Nephron (organoid): Measurements from ENCODE around the gene DDR2.
"Not testable (repeated sequence)": the region's sequence is repeated elsewhere in the genome, so short reads cannot be mapped to it uniquely, and the experiment has no call there.

Source experiments
- H3K27ac Mint-ChIP-seq, 3 experiments: 2 replicates each; pipeline ENCODE4 v1.8.0; 2020; ENCODE audit warnings: mixed read lengths in 3 of 3, mild to moderate bottlenecking in 2 of 3, moderate library complexity in 1 of 3
- H3K27me3 Mint-ChIP-seq: 2 replicates; pipeline ENCODE4 v1.8.0; 2021; ENCODE audit warnings: low read depth, mild to moderate bottlenecking, moderate library complexity, mixed read lengths
- H3K36me3 Mint-ChIP-seq: 2 replicates; pipeline ENCODE4 v1.8.0; 2020; ENCODE audit warnings: low read depth, mixed read lengths
- H3K4me1 Mint-ChIP-seq: 2 replicates; pipeline ENCODE4 v1.8.0; 2020; ENCODE audit warnings: mixed read lengths
- H3K4me3 Mint-ChIP-seq, 3 experiments: 2 replicates each; pipeline ENCODE4 v1.8.0; 2020; ENCODE audit warnings: mild to moderate bottlenecking in 3 of 3, mixed read lengths in 3 of 3, moderate library complexity in 2 of 3
- H3K9me3 Mint-ChIP-seq: 2 replicates; pipeline ENCODE4 v1.8.0; 2020; ENCODE audit warnings: mixed read lengths
- TF ChIP-seq, protein P1 (sequence below), 3 experiments: fragments of 200-600 bp; sonication (generic); IDR thresholded peaks; one replicate each; pipeline ENCODE4 v1.5.0; 2021; ENCODE audit warnings: antibody characterized with exemption in 3 of 3; ENCODE audit not compliant: unreplicated experiment in 3 of 3

DDR2 gene

DNA sequence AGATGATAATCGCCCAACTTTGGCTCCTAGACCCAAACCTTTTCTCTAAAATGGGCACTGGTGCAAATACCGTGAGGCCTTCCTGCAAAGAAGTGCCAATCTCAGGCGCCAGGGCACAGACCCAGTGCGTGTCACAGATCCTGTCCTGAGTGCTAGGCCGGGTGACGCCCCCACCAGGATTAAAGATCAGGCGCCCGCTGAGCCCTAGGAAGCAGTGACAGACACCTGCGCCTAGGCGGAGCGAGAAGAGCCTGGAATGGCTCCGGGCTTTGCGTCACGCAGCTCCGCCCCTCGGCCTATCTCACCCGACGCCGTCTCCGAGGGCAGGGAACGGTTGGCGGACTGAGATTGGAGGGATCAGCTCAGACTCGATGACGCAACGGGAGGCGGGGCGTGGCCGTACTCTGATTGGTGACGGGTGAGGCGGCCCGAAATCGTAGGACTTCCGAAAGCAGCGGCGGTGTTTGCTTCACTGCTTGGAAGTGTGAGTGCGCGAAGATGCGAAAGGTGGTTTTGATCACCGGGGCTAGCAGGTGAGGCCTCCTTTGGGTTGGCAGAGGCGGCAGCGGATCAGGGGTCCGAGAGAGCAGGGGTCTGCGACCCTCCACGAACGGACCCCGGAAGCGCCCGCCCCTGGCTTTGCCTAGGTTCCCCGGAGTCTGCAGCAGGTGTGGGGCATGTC lies 158.2 kb downstream of the DDR2 start, which contains the start of gene HSD17B7:
HSD17B7 (plus strand) TSS at position 400 of the 682 bp plus-strand sequence; CDS start at position 499, 99 bp downstream.
- H3K9me3 Mint-ChIP-seq, H3K36me3 Mint-ChIP-seq, H3K27me3 Mint-ChIP-seq: not testable (repeated sequence)
- peak within 1 kb of the TSS; percentile 91 to 95 (median 94) for H3K4me3 Mint-ChIP-seq
- H3K4me1 Mint-ChIP-seq: peaks cover 11% of the 10 kb centered on the region
- peak within 1 kb of the TSS; percentile 54 to 97 (median 95) for H3K27ac Mint-ChIP-seq

- H3K36me3 Mint-ChIP-seq, H3K27me3 Mint-ChIP-seq, H3K9me3 Mint-ChIP-seq: not testable (repeated sequence)
- Mint-ChIP-seq H3K27ac (peak overlapping the region; percentile 54 to 95 (median 92)), H3K4me3 (peak overlapping the region; percentile 91 to 95 (median 94)), H3K4me1 (peaks cover 11% of the 10 kb centered on the region)
These were observed 158.7 kb downstream of the DDR2 start for GRCh38 chr1:162790985-162791357.

GRCh38 chr1:162794284-162794683 lies 162.0 kb downstream of the DDR2 start:
- Mint-ChIP-seq H3K36me3 (peaks cover 21% of the 10 kb centered on the region), H3K4me1 (peaks cover 11% of the 10 kb centered on the region), H3K27ac (peak overlapping the region in 2 of 3 experiments; percentile 51 to 83), H3K4me3 (peak overlapping the region in 1 of 3 experiments; percentile 72)
- H3K27me3 Mint-ChIP-seq, H3K9me3 Mint-ChIP-seq: not testable (repeated sequence)

DNA sequence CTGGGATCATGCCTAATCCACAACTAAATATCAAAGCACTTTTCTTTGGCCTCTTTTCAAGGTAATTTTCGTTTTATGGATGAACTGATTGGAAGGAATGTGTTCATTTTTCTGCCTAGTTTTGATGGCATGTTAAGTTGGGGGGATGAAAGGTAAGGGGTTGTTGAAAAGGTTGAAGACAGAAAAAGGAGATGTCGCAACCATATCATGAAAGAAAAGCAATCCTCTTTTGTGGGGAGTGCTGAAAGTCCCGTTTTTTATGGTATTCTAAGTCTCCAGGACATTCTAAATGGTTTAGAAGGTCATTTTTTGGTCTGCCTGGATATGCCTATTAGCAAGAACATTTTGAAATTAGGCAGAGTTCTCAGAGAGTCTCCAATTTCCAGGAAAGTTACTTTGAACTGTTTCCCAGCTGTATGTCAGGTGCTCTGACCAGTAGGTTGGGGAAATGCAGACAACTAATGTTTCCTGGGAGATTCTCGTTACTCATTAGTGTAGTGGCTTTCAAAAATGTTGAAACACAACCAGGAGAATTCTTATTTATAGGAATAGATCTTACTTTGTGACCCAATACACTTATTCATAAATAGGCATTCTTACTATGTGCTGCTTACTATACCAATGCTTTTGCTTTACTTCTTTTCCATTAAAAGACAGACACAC lies 164.5 kb downstream of the DDR2 start:
- H3K27me3 Mint-ChIP-seq, H3K9me3 Mint-ChIP-seq, H3K4me3 Mint-ChIP-seq: not testable (repeated sequence)
- H3K36me3 Mint-ChIP-seq: peaks cover 39% of the 10 kb centered on the region
- peaks cover 11% of the 10 kb centered on the region for H3K4me1 Mint-ChIP-seq
- H3K27ac Mint-ChIP-seq: peak overlapping the region; percentile 8 to 23 (median 15)

GRCh38 chr1:162799995-162800830 lies 167.9 kb downstream of the DDR2 start:
- not testable (repeated sequence) for H3K4me3 Mint-ChIP-seq, H3K27me3 Mint-ChIP-seq, H3K9me3 Mint-ChIP-seq, H3K4me1 Mint-ChIP-seq
- TF ChIP-seq, protein P1, sequence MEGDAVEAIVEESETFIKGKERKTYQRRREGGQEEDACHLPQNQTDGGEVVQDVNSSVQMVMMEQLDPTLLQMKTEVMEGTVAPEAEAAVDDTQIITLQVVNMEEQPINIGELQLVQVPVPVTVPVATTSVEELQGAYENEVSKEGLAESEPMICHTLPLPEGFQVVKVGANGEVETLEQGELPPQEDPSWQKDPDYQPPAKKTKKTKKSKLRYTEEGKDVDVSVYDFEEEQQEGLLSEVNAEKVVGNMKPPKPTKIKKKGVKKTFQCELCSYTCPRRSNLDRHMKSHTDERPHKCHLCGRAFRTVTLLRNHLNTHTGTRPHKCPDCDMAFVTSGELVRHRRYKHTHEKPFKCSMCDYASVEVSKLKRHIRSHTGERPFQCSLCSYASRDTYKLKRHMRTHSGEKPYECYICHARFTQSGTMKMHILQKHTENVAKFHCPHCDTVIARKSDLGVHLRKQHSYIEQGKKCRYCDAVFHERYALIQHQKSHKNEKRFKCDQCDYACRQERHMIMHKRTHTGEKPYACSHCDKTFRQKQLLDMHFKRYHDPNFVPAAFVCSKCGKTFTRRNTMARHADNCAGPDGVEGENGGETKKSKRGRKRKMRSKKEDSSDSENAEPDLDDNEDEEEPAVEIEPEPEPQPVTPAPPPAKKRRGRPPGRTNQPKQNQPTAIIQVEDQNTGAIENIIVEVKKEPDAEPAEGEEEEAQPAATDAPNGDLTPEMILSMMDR (IDR thresholded peaks at IDR 0.05; ENCODE audit: unreplicated experiment in 3 of 3): peak; percentile 55 to 71 (median 57)
- Mint-ChIP-seq H3K27ac (peak overlapping the region in 2 of 3 experiments; percentile 7 to 37), H3K36me3 (peaks cover 42% of the 10 kb centered on the region)

DNA sequence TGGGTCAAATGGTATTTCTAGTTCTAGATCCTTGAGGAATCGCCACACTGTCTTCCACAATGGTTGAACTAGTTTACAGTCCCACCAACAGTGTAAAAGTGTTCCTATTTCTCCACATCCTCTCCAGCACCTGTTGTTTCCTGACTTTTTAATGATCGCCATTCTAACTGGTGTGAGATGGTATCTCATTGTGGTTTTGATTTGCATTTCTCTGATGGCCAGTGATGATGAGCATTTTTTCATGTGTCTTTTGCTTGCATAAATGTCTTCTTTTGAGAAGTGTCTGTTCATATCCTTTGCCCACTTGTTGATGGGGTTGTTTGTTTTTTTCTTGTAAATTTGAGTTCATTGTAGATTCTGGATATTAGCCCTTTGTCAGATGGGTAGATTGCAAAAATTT lies 175.2 kb downstream of the DDR2 start:
- H3K9me3 Mint-ChIP-seq, H3K27me3 Mint-ChIP-seq, H3K4me1 Mint-ChIP-seq, H3K27ac Mint-ChIP-seq, H3K4me3 Mint-ChIP-seq: not testable (repeated sequence)
- H3K36me3 Mint-ChIP-seq: peaks cover 47% of the 10 kb centered on the region

GRCh38 chr1:162812357-162812756 lies 180.1 kb downstream of the DDR2 start:
- H3K36me3 Mint-ChIP-seq: peaks cover 26% of the 10 kb centered on the region
- not testable (repeated sequence) for H3K27me3 Mint-ChIP-seq, H3K27ac Mint-ChIP-seq, H3K9me3 Mint-ChIP-seq, H3K4me1 Mint-ChIP-seq, H3K4me3 Mint-ChIP-seq

DNA sequence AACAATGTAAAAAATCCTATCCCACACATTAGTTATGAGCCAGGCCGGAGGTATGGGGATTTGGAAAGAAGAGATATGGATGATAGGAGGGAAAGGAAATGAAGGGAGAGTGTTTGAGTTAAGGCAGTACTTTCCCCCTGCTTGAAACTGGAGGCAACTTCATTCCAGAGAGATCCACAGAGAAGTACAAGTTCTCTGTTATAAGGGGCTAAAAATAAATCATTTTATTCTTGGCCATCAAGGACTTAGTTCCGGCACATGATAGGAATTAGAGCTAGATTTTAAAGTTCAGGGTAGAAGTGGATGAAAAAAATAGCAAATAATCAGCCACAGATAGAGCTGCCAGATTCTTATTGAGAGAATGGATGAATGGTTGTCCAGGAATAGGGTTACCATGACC lies 185.9 kb downstream of the DDR2 start:
- Mint-ChIP-seq H3K4me1 (peaks cover 12% of the 10 kb centered on the region), H3K27me3 (peaks cover 17% of the 10 kb centered on the region)
- H3K36me3 Mint-ChIP-seq, H3K9me3 Mint-ChIP-seq, H3K27ac Mint-ChIP-seq, H3K4me3 Mint-ChIP-seq: not testable (repeated sequence)

GRCh38 chr1:162818666-162819065 lies 186.4 kb downstream of the DDR2 start:
- H3K4me3 Mint-ChIP-seq, H3K27ac Mint-ChIP-seq, H3K9me3 Mint-ChIP-seq, H3K36me3 Mint-ChIP-seq: not testable (repeated sequence)
- H3K27me3 Mint-ChIP-seq: peaks cover 22% of the 10 kb centered on the region
- H3K4me1 Mint-ChIP-seq: peaks cover 12% of the 10 kb centered on the region
